ENCODE results near the gene PTPRN2.

The PTPRN2 gene

DNA sequence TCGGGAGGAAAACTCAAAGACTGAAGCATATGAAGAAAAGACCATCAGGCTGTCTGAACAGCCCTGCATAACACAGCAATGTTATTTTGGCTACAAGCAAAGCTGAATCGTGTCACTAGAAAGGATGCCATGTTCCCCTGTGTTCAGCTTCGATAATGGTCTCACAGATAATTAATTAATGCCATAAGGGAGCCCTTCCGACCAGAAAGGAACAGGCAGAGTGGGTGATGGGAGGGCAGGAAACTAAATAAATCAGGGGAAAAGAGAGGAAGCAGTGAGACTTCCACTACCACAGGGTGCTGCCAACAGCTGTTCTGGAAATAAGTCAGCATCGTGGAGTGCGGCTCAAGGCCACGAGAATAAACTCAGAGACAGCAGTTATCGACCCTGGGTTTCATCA lies 3.2 kb downstream of the PTPRN2 start:
- no peak for TF ChIP-seq CTCF (IDR thresholded peaks at IDR 0.05; ENCODE audit: borderline replicate concordance, insufficient read depth, low read depth, low read length)
- no peak overlapping the region for H3K4me3 ChIP-seq (ENCODE audit: low read depth, low read length)

DNA sequence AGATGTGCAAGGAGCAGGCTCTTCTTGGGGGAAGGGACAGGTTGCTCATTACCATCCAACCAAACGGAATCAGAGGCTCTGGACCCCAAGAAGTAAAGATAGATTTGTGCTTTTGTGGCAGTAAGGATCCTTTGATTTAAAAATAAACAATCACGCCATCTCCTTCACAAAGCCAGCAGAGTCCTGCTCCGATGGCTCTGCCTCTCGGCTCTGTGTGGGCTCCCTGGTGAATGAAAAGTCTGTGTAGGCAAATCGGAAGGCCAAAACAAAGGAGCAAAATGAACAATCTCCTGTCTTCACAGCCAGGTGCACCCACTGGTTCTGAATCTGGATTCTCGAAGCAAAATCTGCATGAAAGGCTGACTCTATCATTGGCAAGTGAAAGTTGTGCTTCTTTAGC lies 3.8 kb downstream of the PTPRN2 start:
- TF ChIP-seq CTCF (IDR thresholded peaks at IDR 0.05; ENCODE audit: borderline replicate concordance, insufficient read depth, low read depth, low read length), result no peak
- H3K4me3 ChIP-seq (ENCODE audit: low read depth, low read length), result no peak overlapping the region

GRCh38 chr7:158583143-158583542 lies 4.5 kb downstream of the PTPRN2 start:
- no peak overlapping the region for H3K4me3 ChIP-seq (ENCODE audit: low read depth, low read length)
- TF ChIP-seq CTCF (IDR thresholded peaks at IDR 0.05; ENCODE audit: borderline replicate concordance, insufficient read depth, low read depth, low read length), result no peak

DNA sequence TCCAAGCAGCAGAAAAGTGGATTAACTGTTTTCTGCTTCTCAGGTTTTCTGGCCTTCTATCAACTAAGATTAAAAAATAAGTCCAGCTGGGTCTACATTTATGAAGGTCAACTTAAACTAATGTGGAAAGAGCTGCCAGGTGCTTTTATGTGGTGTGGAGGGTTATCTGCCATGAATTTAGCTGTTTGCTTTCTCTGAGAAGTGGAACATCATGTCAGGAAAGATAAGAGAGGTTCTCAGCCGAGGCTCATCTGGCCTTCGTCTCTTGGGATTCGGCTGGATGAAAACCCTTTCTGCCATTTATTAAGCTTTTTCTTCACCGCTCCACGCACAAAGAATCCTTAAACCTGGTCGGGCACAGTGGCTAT lies 5.5 kb downstream of the PTPRN2 start:
- no peak for TF ChIP-seq CTCF (IDR thresholded peaks at IDR 0.05; ENCODE audit: borderline replicate concordance, insufficient read depth, low read depth, low read length)
- H3K4me3 ChIP-seq (ENCODE audit: low read depth, low read length), result no peak overlapping the region

- no peak overlapping the region for H3K4me3 ChIP-seq (ENCODE audit: low read depth, low read length)
- no peak for TF ChIP-seq CTCF (IDR thresholded peaks at IDR 0.05; ENCODE audit: borderline replicate concordance, insufficient read depth, low read depth, low read length)
Observed at GRCh38 chr7:158581440-158582088, 6.1 kb downstream of the PTPRN2 start.

DNA sequence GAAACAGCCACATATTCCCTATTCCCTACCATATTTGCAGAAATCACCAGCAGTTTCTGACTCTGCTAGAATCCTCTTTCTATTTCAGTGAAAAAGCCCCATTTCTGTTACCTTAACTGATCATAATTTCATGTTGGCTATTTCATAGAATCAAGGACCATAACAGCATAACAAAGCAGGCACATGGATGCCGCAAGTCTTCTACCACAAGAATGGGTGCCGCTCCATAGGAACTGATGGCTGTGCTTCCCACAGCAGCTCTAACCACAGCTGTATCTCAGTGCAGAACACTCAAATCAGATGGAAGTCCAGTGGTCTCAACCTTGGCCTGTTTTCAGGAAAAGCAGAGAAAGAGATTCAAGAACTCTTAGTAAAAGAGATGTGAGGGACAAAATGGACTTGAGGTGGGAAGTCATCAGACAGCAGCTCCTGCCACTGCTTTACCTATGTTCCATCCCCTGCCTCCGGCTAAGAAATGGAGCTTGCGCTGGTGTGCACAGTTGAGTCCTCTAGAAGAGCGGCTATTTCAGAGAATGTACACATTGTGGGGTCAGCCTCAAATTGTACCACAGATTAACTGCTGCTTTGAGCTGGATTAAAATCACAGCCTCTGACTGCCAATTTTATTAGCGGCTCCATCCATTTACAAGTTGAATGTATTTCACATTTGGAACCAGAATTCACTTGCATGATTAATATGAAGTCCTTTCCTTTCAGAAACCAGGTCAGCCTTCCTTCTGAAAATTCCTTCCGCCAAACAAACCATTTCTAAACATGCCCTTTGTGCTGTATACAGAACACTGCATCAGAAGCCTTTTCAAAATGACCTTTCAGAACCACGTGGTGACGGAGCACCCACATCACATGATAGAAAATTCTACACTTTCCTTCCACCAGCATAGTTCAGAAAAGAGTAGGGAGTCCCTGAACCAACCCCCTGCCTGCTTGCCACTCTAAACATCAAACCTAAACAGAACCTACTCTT lies 7.7 kb downstream of the PTPRN2 start:
- no peak overlapping the region for H3K4me3 ChIP-seq (ENCODE audit: low read depth, low read length)
- TF ChIP-seq CTCF (IDR thresholded peaks at IDR 0.05; ENCODE audit: borderline replicate concordance, insufficient read depth, low read depth, low read length), result no peak
